GM13976 (cell line): Measurements from ENCODE around the gene ALPL.

Experiments
- DNase-seq: peaks from one replicate; pipeline ENCODE4 v3.0.0; 2012; ENCODE audit warnings: low spot score
- in situ Hi-C: fragments of 300-500 bp; cut with MboI; formaldehyde crosslinking; loops from one replicate; pipeline ENCODE4 v1.12.0; 2022; ENCODE audit warnings: low sequenced_read_pairs, mixed read lengths, inconsistent platforms; ENCODE audit not compliant: unreplicated experiment
- TF ChIP-seq, protein P1 (sequence below): IDR thresholded peaks from 2 replicates; pipeline ENCODE4 v1.5.1; 2012; ENCODE audit warnings: borderline replicate concordance, mild to moderate bottlenecking; ENCODE audit not compliant: insufficient read depth; ENCODE audit errors: extremely low read depth, missing control alignments, control extremely low read depth

Gene ALPL

GRCh38 chr1:21568809-21569385, 59.7 kb downstream of the ALPL start:
- TF ChIP-seq, protein P1, sequence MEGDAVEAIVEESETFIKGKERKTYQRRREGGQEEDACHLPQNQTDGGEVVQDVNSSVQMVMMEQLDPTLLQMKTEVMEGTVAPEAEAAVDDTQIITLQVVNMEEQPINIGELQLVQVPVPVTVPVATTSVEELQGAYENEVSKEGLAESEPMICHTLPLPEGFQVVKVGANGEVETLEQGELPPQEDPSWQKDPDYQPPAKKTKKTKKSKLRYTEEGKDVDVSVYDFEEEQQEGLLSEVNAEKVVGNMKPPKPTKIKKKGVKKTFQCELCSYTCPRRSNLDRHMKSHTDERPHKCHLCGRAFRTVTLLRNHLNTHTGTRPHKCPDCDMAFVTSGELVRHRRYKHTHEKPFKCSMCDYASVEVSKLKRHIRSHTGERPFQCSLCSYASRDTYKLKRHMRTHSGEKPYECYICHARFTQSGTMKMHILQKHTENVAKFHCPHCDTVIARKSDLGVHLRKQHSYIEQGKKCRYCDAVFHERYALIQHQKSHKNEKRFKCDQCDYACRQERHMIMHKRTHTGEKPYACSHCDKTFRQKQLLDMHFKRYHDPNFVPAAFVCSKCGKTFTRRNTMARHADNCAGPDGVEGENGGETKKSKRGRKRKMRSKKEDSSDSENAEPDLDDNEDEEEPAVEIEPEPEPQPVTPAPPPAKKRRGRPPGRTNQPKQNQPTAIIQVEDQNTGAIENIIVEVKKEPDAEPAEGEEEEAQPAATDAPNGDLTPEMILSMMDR, result no peak
- no peak for DNase-seq
- in situ Hi-C loops, result no loop called here

DNA sequence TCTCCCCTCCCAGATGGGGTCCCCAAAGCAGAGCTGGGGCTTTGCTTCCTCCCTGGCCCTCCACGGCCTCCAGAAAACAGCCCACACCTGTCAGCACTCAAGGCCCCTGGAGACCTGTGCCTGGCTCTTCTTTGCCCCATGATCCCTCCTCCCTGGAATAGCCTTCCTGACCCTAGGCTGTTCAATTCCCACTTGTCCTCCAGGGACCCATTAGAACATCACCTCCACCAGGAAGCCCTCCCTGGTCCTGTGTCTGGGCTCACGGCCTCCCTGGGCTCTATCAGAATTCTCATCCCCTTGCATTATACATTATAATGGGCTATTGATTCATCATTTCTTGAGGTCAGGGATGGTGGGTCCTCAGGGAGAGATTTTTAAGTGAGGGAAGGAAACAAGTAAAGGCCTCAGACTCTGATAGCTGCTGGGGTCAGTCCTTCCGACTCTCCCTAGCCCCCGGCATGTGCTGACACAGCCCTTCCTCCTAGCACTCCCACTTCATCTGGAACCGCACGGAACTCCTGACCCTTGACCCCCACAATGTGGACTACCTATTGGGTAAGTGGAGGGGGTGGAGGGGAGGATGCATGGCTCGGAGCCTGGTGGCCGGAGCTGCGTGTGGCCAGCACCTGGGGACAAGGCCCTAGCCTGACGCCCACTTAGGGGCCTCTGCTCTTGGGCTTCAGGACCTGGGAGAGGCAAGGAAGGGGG, 60.8 kb downstream of the ALPL start:
- in situ Hi-C loops, result no loop called here
- no peak for DNase-seq
- TF ChIP-seq, protein P1, result no peak

- TF ChIP-seq, protein P1, result no peak
- in situ Hi-C loops, result no loop called here
- no peak for DNase-seq
Measured at GRCh38 chr1:21570528-21570875, 61.3 kb downstream of the ALPL start.

- in situ Hi-C loops, result no loop called here
- DNase-seq, result no peak
- TF ChIP-seq, protein P1, result no peak
Measured at GRCh38 chr1:21570885-21571284, 61.7 kb downstream of the ALPL start.

- no peak for DNase-seq
- in situ Hi-C loops, result no loop called here
- TF ChIP-seq, protein P1, result no peak
Measured at GRCh38 chr1:21572221-21572620, 63.0 kb downstream of the ALPL start.

- no peak for DNase-seq
- in situ Hi-C loops, result no loop called here
- TF ChIP-seq, protein P1, result no peak
Measured at GRCh38 chr1:21572735-21573277, 63.6 kb downstream of the ALPL start.
